B cell (primary cell): ENCODE results near the gene ERBB4.

Experiments
- EZH2 ChIP-seq: IDR thresholded peaks from 2 replicates; pipeline ENCODE4 v1.6.1; 2012; ENCODE audit warnings: borderline replicate concordance, low read depth, mild to moderate bottlenecking, moderate library complexity, low read length; ENCODE audit not compliant: insufficient read depth, poor library complexity, severe bottlenecking
- TF ChIP-seq, protein P1 (sequence below): fragments of 200-600 bp; IDR thresholded peaks from one replicate; pipeline ENCODE4 v1.8.0; 2022; ENCODE audit warnings: antibody characterized with exemption, mild to moderate bottlenecking

GRCh38 chr2:212033888-212034287 lies 504.7 kb downstream of the ERBB4 start:
- TF ChIP-seq, protein P1, sequence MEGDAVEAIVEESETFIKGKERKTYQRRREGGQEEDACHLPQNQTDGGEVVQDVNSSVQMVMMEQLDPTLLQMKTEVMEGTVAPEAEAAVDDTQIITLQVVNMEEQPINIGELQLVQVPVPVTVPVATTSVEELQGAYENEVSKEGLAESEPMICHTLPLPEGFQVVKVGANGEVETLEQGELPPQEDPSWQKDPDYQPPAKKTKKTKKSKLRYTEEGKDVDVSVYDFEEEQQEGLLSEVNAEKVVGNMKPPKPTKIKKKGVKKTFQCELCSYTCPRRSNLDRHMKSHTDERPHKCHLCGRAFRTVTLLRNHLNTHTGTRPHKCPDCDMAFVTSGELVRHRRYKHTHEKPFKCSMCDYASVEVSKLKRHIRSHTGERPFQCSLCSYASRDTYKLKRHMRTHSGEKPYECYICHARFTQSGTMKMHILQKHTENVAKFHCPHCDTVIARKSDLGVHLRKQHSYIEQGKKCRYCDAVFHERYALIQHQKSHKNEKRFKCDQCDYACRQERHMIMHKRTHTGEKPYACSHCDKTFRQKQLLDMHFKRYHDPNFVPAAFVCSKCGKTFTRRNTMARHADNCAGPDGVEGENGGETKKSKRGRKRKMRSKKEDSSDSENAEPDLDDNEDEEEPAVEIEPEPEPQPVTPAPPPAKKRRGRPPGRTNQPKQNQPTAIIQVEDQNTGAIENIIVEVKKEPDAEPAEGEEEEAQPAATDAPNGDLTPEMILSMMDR: no peak
- no peak for TF ChIP-seq EZH2
